PC-3 (cell line): ENCODE measurements around the gene IPCEF1. TPM values are rescaled to one million over a fixed set of nuclear protein-coding genes. Genes with fewer than 3 reads are reported as not detected.
"Not testable (repeated sequence)": the region's sequence is repeated elsewhere in the genome, so short reads cannot be mapped to it uniquely, and the experiment has no call there.

Experiments
- ATAC-seq: fragments of 200-7000 bp; cut with Tn5 transposase; 2 replicates; pipeline ENCODE4 v1.9.1; 2020; ENCODE audit warnings: mild to moderate bottlenecking, moderate library complexity
- BruUV-seq: library from RNA; stranded (reverse); fragments of 400-500 nt; replicated peaks from 2 replicates; lab custom pipeline; 2021; lab: Mats Ljungman, UMichigan
- CTCF ChIA-PET: fragments of 300-600 bp; sonication (Branson Sonifier 250); formaldehyde crosslinking; loops from one replicate; lab custom pipeline; 2022; ENCODE audit warnings: antibody characterized with exemption; lab: Charles Lee
- POLR2A ChIA-PET: fragments of 300-600 bp; sonication (Branson Sonifier 250); formaldehyde crosslinking; loops from one replicate; lab custom pipeline; 2022; ENCODE audit warnings: antibody characterized with exemption; ENCODE audit not compliant: unreplicated experiment; lab: Charles Lee
- DNase-seq: peaks from one replicate; pipeline ENCODE4 v3.0.0-alpha.2; 2015
- H2AFZ ChIP-seq: fragments of 300-600 bp; sonication (generic); 2 replicates; pipeline ENCODE4 v1.6.0; 2016; ENCODE audit warnings: antibody characterized with exemption, low read length
- H3F3A ChIP-seq: fragments of 300-600 bp; sonication (generic); one replicate; pipeline ENCODE4 v1.6.0; 2017; ENCODE audit warnings: antibody characterized with exemption, low read length, control low read depth, mild to moderate bottlenecking; ENCODE audit not compliant: unreplicated experiment
- H3K27ac ChIP-seq: fragments of 300-600 bp; sonication (generic); 2 replicates; pipeline ENCODE4 v1.5.1; 2016; ENCODE audit warnings: mild to moderate bottlenecking, low read length
- H3K27me3 ChIP-seq: fragments of 300-600 bp; sonication (generic); 2 replicates; pipeline ENCODE4 v1.6.1; 2016; ENCODE audit warnings: low read length, mixed read lengths
- H3K36me3 ChIP-seq: fragments of 300-600 bp; sonication (generic); 2 replicates; pipeline ENCODE4 v1.6.1; 2016; ENCODE audit warnings: low read depth, mixed run types, low read length, mixed read lengths
- H3K4me1 ChIP-seq: fragments of 300-600 bp; sonication (generic); 2 replicates; pipeline ENCODE4 v1.5.1; 2016; ENCODE audit warnings: low read length; ENCODE audit not compliant: insufficient read depth
- H3K4me2 ChIP-seq: fragments of 300-600 bp; sonication (generic); 2 replicates; pipeline ENCODE4 v1.6.0; 2016; ENCODE audit warnings: low read length
- H3K4me3 ChIP-seq: fragments of 300-600 bp; sonication (generic); 2 replicates; pipeline ENCODE4 v1.5.1; 2016; ENCODE audit warnings: mild to moderate bottlenecking, low read length, mixed read lengths
- H3K79me2 ChIP-seq: fragments of 300-600 bp; sonication (generic); 2 replicates; pipeline ENCODE4 v1.6.1; 2017; ENCODE audit warnings: low read length, mixed read lengths
- H3K9ac ChIP-seq: fragments of 300-600 bp; sonication (generic); 2 replicates; pipeline ENCODE4 v1.6.0; 2016; ENCODE audit warnings: mild to moderate bottlenecking, low read length
- H3K9me2 ChIP-seq: fragments of 300-600 bp; sonication (generic); replicated peaks from 2 replicates; pipeline ENCODE4 v1.6.1; 2016; ENCODE audit warnings: mixed run types, low read length, mixed read lengths
- H3K9me3 ChIP-seq: fragments of 300-600 bp; sonication (generic); 2 replicates; pipeline ENCODE4 v1.6.1; 2016; ENCODE audit warnings: low read length, mixed read lengths
- H4K20me1 ChIP-seq: fragments of 300-600 bp; sonication (generic); 2 replicates; pipeline ENCODE4 v1.6.1; 2016; ENCODE audit warnings: low read length, mixed read lengths
- CTCF ChIP-seq: fragments of 300-600 bp; sonication (generic); conservative IDR thresholded peaks from 2 replicates; pipeline ENCODE4 v1.5.1; 2017; ENCODE audit warnings: antibody characterized with exemption, low read depth, mild to moderate bottlenecking, low read length
- EZH2 ChIP-seq: fragments of 300-600 bp; sonication (generic); IDR thresholded peaks from one replicate; pipeline ENCODE4 v1.6.1; 2017; ENCODE audit warnings: antibody characterized with exemption, mild to moderate bottlenecking, low read length; ENCODE audit not compliant: unreplicated experiment
- EZH2phosphoT487 ChIP-seq: fragments of 300-600 bp; sonication (generic); IDR thresholded peaks from 2 replicates; pipeline ENCODE4 v1.6.1; 2018; ENCODE audit warnings: mild to moderate bottlenecking, antibody characterized with exemption, low read length, borderline replicate concordance
- intact Hi-C: fragments of 100-400 bp; cut with micrococcal nuclease; formaldehyde crosslinking; loops from 2 replicates; pipeline ENCODE4 v1.9.0; 2023
- total RNA-seq: library from RNA; depleted of rRNA; stranded (reverse); fragments of >200 nt; gene quantifications from 2 replicates; pipeline ENCODE4 v1.2.3, GENCODE V29; 2014

Gene IPCEF1
- total RNA-seq, 1 experiment from 2014 or later, result 0.29 TPM

GRCh38 chr6:154241581-154241980 is 115.0 kb downstream of the IPCEF1 start:
- peaks cover 15% of the 10 kb centered on the region; the same call in 1 of the 2 replicates for H3K27me3 ChIP-seq
- H3K4me2 ChIP-seq, result no peak overlapping the region
- no peaks in the 10 kb centered on the region for H3K9me2 ChIP-seq
- no peaks in the 10 kb centered on the region for H3K36me3 ChIP-seq
- H3K79me2 ChIP-seq, result no peaks in the 10 kb centered on the region
- no peaks in the 10 kb centered on the region for H3F3A ChIP-seq
- no peak overlapping the region for H3K4me3 ChIP-seq
- ChIA-PET CTCF (no interaction called here), POLR2A (no interaction called here)
- no peaks in the 10 kb centered on the region for H4K20me1 ChIP-seq
- DNase-seq (no peak), ATAC-seq (no peak)
- BruUV-seq, result no TSS peak
- H2AFZ ChIP-seq, result no peak overlapping the region
- TF ChIP-seq EZH2phosphoT487, result no peak
- TF ChIP-seq CTCF, result no peak
- TF ChIP-seq EZH2, result no peak
- H3K4me1 ChIP-seq, result no peaks in the 10 kb centered on the region
- no peak overlapping the region for H3K27ac ChIP-seq
- H3K9ac ChIP-seq, result no peak overlapping the region
- intact Hi-C loops, result no loop called here
- no peaks in the 10 kb centered on the region for H3K9me3 ChIP-seq

- H3K4me2 ChIP-seq, POLR2A ChIA-PET, DNase-seq, CTCF ChIA-PET, H3K4me1 ChIP-seq, H3F3A ChIP-seq, H3K9me3 ChIP-seq, H2AFZ ChIP-seq, H3K27ac ChIP-seq, H3K9me2 ChIP-seq, H3K36me3 ChIP-seq, H4K20me1 ChIP-seq, ATAC-seq, H3K9ac ChIP-seq, intact Hi-C loops, H3K4me3 ChIP-seq, H3K79me2 ChIP-seq, BruUV-seq: not testable (repeated sequence)
- peaks cover 14% of the 10 kb centered on the region; the same call in 1 of the 2 replicates for H3K27me3 ChIP-seq
These were observed 115.5 kb downstream of the IPCEF1 start for GRCh38 chr6:154241061-154241460.

GRCh38 chr6:154239392-154239791 is 117.2 kb downstream of the IPCEF1 start:
- ChIA-PET CTCF (no interaction called here), POLR2A (no interaction called here)
- DNase-seq, result no peak
- no peaks in the 10 kb centered on the region for H3F3A ChIP-seq
- no peaks in the 10 kb centered on the region for H3K79me2 ChIP-seq
- H3K4me3 ChIP-seq, result no peak overlapping the region
- H3K4me2 ChIP-seq, result no peak overlapping the region
- no peaks in the 10 kb centered on the region for H3K36me3 ChIP-seq
- TF ChIP-seq CTCF, result no peak
- no peak for TF ChIP-seq EZH2phosphoT487
- TF ChIP-seq EZH2, result no peak
- H3K27me3 ChIP-seq, result no peaks in the 10 kb centered on the region; the same call in 1 of the 2 replicates
- H3K4me1 ChIP-seq, result no peaks in the 10 kb centered on the region
- no peaks in the 10 kb centered on the region for H3K9me3 ChIP-seq
- no peak for ATAC-seq
- intact Hi-C loops, result no loop called here
- H3K27ac ChIP-seq, result no peak overlapping the region
- no peak overlapping the region for H3K9ac ChIP-seq
- no peaks in the 10 kb centered on the region for H4K20me1 ChIP-seq
- no peak overlapping the region for H2AFZ ChIP-seq
- H3K9me2 ChIP-seq, result no peaks in the 10 kb centered on the region
- no TSS peak for BruUV-seq
